PC-9 (cell line): Measurements from ENCODE around the gene ADCY4. TPM values are rescaled to one million over a fixed set of nuclear protein-coding genes. Genes with fewer than 3 reads are reported as not detected.

Experiments used
- BruUV-seq: library from RNA; stranded (reverse); fragments of 400-500 nt; replicated peaks from 2 replicates; lab custom pipeline; 2021; lab: Mats Ljungman, UMichigan
- CTCF ChIA-PET: fragments of 300-600 bp; sonication (Branson Sonifier 250); formaldehyde crosslinking; loops from one replicate; lab custom pipeline; 2022; ENCODE audit warnings: antibody characterized with exemption; lab: Charles Lee
- POLR2A ChIA-PET: fragments of 300-600 bp; sonication (Branson Sonifier 250); formaldehyde crosslinking; loops from one replicate; lab custom pipeline; 2022; ENCODE audit warnings: antibody characterized with exemption; ENCODE audit not compliant: unreplicated experiment; lab: Charles Lee
- DNase-seq, 2 experiments: peaks; one replicate each; pipeline versions ENCODE4 v3.0.0 to v3.0.0-alpha.2; 2015 to 2022; ENCODE audit warnings: mixed read lengths in 1 of 2
- H2AFZ ChIP-seq: fragments of 200-600 bp; sonication (generic); 2 replicates; pipeline ENCODE4 v1.8.1; 2017; ENCODE audit warnings: antibody characterized with exemption
- H3F3A ChIP-seq: fragments of 200-600 bp; sonication (generic); 2 replicates; pipeline ENCODE4 v1.8.1; 2017; ENCODE audit warnings: antibody characterized with exemption, mild to moderate bottlenecking, low read depth; ENCODE audit not compliant: insufficient read depth
- H3K27ac ChIP-seq: fragments of 200-600 bp; sonication (generic); 2 replicates; pipeline ENCODE4 v1.6.1; 2016; ENCODE audit warnings: mixed run types
- H3K27me3 ChIP-seq: fragments of 200-600 bp; sonication (generic); 2 replicates; pipeline ENCODE4 v1.6.1; 2016; ENCODE audit warnings: low read depth, mixed run types; ENCODE audit not compliant: insufficient read depth
- H3K36me3 ChIP-seq: fragments of 200-600 bp; sonication (generic); 2 replicates; pipeline ENCODE4 v1.6.1; 2016; ENCODE audit warnings: low read depth, mixed run types
- H3K4me1 ChIP-seq: fragments of 200-600 bp; sonication (generic); replicated peaks from 2 replicates; pipeline ENCODE4 v1.6.1; 2016; ENCODE audit warnings: mixed run types; ENCODE audit not compliant: insufficient read depth
- H3K4me2 ChIP-seq: fragments of 200-600 bp; sonication (generic); 2 replicates; pipeline ENCODE4 v1.6.1; 2017; ENCODE audit warnings: mixed run types
- H3K4me3 ChIP-seq: fragments of 200-600 bp; sonication (generic); 2 replicates; pipeline ENCODE4 v1.6.1; 2016; ENCODE audit warnings: mixed run types
- H3K79me2 ChIP-seq: fragments of 200-600 bp; sonication (generic); 2 replicates; pipeline ENCODE4 v1.6.1; 2017; ENCODE audit warnings: low read depth, mixed run types
- H3K9me2 ChIP-seq: fragments of 200-600 bp; sonication (generic); 2 replicates; pipeline ENCODE4 v1.8.1; 2017; ENCODE audit warnings: mild to moderate bottlenecking; ENCODE audit not compliant: insufficient read depth
- H3K9me3 ChIP-seq: fragments of 200-600 bp; sonication (generic); 2 replicates; pipeline ENCODE4 v1.8.1; 2016; ENCODE audit warnings: low read depth; ENCODE audit not compliant: insufficient read depth
- H4K20me1 ChIP-seq: fragments of 200-600 bp; sonication (generic); 2 replicates; pipeline ENCODE4 v1.8.1; 2017; ENCODE audit not compliant: insufficient read depth
- EZH2 ChIP-seq: fragments of 200-600 bp; sonication (generic); IDR thresholded peaks from 2 replicates; pipeline ENCODE4 v1.8.0; 2017; ENCODE audit warnings: antibody characterized with exemption, low read depth
- intact Hi-C: fragments of 100-400 bp; cut with micrococcal nuclease; formaldehyde crosslinking; loops from one replicate; pipeline ENCODE4 v1.10.0; 2022; ENCODE audit not compliant: unreplicated experiment
- total RNA-seq: library from RNA; stranded (reverse); gene quantifications from 2 replicates; pipeline ENCODE4 v1.2.3, GENCODE V29; 2021
- TF ChIP-seq, protein P1 (sequence below): fragments of 200-600 bp; sonication (generic); conservative IDR thresholded peaks from 2 replicates; pipeline ENCODE4 v1.6.1; 2017; ENCODE audit warnings: mixed run types, antibody characterized with exemption, mild to moderate bottlenecking, moderate library complexity

ADCY4 gene
- total RNA-seq, 1 experiment from 2014 or later: 1.8 TPM

GRCh38 chr14:24282736-24283135 lies 52.1 kb downstream of the ADCY4 start:
- no peaks in the 10 kb centered on the region for H3K9me2 ChIP-seq
- H4K20me1 ChIP-seq: no peaks in the 10 kb centered on the region
- CTCF ChIA-PET: interaction anchor here (0.6 kb wide), 1 partner anchor 13 kb away, joined by 3 read pairs; no protein-coding TSS in a partner anchor
- H3K4me1 ChIP-seq: peaks cover 8% of the 10 kb centered on the region
- TF ChIP-seq, protein P1, sequence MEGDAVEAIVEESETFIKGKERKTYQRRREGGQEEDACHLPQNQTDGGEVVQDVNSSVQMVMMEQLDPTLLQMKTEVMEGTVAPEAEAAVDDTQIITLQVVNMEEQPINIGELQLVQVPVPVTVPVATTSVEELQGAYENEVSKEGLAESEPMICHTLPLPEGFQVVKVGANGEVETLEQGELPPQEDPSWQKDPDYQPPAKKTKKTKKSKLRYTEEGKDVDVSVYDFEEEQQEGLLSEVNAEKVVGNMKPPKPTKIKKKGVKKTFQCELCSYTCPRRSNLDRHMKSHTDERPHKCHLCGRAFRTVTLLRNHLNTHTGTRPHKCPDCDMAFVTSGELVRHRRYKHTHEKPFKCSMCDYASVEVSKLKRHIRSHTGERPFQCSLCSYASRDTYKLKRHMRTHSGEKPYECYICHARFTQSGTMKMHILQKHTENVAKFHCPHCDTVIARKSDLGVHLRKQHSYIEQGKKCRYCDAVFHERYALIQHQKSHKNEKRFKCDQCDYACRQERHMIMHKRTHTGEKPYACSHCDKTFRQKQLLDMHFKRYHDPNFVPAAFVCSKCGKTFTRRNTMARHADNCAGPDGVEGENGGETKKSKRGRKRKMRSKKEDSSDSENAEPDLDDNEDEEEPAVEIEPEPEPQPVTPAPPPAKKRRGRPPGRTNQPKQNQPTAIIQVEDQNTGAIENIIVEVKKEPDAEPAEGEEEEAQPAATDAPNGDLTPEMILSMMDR: no peak
- TF ChIP-seq EZH2: no peak
- no peaks in the 10 kb centered on the region for H3K79me2 ChIP-seq
- POLR2A ChIA-PET: no interaction called here
- BruUV-seq: no TSS peak
- no peak overlapping the region for H3K27ac ChIP-seq
- H3K27me3 ChIP-seq: no peaks in the 10 kb centered on the region
- no peaks in the 10 kb centered on the region for H3K9me3 ChIP-seq
- no peak overlapping the region for H2AFZ ChIP-seq
- H3K4me3 ChIP-seq: no peak overlapping the region
- H3K4me2 ChIP-seq: no peak overlapping the region
- intact Hi-C loops: no loop called here
- no peaks in the 10 kb centered on the region for H3K36me3 ChIP-seq
- DNase-seq: no peak
- H3F3A ChIP-seq: peaks cover 7% of the 10 kb centered on the region; the same call in 1 of the 2 replicates

- no peak overlapping the region for H2AFZ ChIP-seq
- no peak overlapping the region for H3K4me2 ChIP-seq
- H3K4me3 ChIP-seq: no peak overlapping the region
- ChIA-PET POLR2A (no interaction called here), CTCF (no interaction called here)
- H3K27me3 ChIP-seq: no peaks in the 10 kb centered on the region
- no peaks in the 10 kb centered on the region for H4K20me1 ChIP-seq
- H3F3A ChIP-seq: peaks cover 7% of the 10 kb centered on the region; the same call in 1 of the 2 replicates
- TF ChIP-seq EZH2: no peak
- TF ChIP-seq, protein P1: no peak
- H3K9me3 ChIP-seq: no peaks in the 10 kb centered on the region
- intact Hi-C loops: no loop called here
- DNase-seq: no peak
- peaks cover 8% of the 10 kb centered on the region for H3K4me1 ChIP-seq
- no TSS peak for BruUV-seq
- no peaks in the 10 kb centered on the region for H3K79me2 ChIP-seq
- H3K36me3 ChIP-seq: no peaks in the 10 kb centered on the region
- no peak overlapping the region for H3K27ac ChIP-seq
- H3K9me2 ChIP-seq: no peaks in the 10 kb centered on the region
Observed at GRCh38 chr14:24281636-24282035, 53.2 kb downstream of the ADCY4 start.

DNA sequence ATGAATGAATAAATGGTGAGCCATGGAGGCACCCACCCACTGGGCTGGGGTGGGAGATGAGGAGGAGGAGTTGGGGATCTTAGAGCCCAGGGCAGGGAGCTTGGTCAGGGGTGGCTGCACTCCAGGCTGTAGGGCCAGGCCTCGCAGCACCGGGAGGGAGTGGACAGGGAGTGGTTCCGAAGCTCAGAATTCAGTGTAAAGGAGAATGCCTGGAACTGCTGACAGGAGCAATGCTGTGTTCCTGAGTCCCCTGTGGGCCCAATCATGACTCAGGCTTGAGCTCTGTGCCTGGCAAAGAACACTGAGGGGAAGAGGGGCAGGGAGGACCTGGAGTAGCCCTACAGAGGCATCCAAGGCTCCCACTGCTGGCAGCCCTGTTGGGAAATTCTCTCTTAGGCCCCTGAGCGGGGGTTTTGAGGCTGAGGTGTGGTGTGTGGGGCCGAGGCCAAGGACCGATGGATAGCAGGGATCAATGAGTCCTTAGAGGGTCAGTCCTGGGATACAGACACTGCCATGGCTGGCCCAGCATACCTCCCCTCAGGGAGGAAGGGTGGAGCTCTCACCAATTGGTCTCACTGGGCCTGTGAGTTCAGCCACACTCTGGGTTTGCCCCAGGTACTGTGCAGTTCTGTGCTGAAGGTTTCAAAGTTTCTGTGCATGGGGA lies 53.9 kb downstream of the ADCY4 start:
- ChIA-PET CTCF (interaction anchor here (0.6 kb wide), 1 partner anchor 150 kb away, joined by 3 read pairs; no protein-coding TSS in a partner anchor), POLR2A (interaction anchor here (0.6 kb wide), 2 partner anchors 9 to 35 kb away, joined by 9 to 18 read pairs; no protein-coding TSS in a partner anchor)
- peaks cover 7% of the 10 kb centered on the region; the same call in 1 of the 2 replicates for H3F3A ChIP-seq
- H2AFZ ChIP-seq: no peak overlapping the region
- intact Hi-C loops: no loop called here
- H3K79me2 ChIP-seq: no peaks in the 10 kb centered on the region
- no peaks in the 10 kb centered on the region for H4K20me1 ChIP-seq
- no peak for TF ChIP-seq EZH2
- TF ChIP-seq, protein P1: no peak
- no TSS peak for BruUV-seq
- DNase-seq: no peak
- no peaks in the 10 kb centered on the region for H3K27me3 ChIP-seq
- peaks cover 8% of the 10 kb centered on the region for H3K4me1 ChIP-seq
- no peaks in the 10 kb centered on the region for H3K36me3 ChIP-seq
- no peaks in the 10 kb centered on the region for H3K9me2 ChIP-seq
- no peak overlapping the region for H3K27ac ChIP-seq
- no peak overlapping the region for H3K4me2 ChIP-seq
- no peak overlapping the region for H3K4me3 ChIP-seq
- H3K9me3 ChIP-seq: no peaks in the 10 kb centered on the region
